ENCODE measurements around the gene ATP6V1F.

The ATP6V1F gene

DNA sequence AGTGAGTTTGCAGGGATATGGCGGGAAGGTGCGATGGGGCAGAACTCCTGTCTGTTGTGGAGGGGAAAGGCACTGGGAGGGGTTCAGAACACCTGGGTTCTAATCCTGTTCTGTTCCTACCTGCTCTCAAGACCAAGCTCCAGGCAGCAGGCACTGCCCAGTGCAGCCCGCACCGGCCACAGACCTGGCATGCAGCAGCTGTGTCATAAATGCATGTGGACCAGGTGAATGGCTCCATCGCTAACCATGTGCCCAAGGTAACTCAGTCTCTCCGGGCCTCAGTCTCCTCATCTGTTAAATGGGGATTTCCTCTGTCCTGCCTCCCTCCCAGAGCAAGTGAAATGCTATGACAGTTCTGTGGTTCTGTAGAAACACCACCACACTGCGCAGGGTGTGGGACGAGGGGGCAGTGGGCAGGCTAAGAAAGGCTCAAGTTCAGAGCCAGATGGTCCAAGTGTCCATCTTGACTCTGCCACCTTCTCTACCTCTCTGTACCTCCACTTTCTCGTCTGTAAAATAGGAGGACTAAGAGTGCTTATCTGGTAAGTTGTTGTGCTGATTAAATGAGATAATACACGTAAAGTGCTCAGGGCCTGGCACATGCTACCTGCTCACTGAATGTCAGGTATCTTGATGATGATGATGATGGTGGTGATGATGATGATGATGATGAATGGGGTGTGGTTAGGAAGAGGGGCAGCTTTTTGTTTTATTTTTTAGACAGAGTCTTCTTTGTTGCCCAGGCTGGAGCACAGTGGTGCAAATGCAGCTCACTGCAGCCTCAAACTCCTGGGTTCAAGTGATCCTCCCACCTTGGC is 22.9 kb downstream of the ATP6V1F start:
- Histone ChIP-seq H3K27me3 (ENCODE audit: insufficient read depth, low read length) (no peaks in the 10 kb centered on the region; the same call in 1 of the 2 replicates), H4K20me1 (ENCODE audit: insufficient read depth, low read length) (no peaks in the 10 kb centered on the region), H3K4me1 (ENCODE audit: insufficient read depth, low read length, severe bottlenecking) (peaks cover 9% of the 10 kb centered on the region), H3K36me3 (ENCODE audit: insufficient read depth, low read length) (no peaks in the 10 kb centered on the region), H2AFZ (ENCODE audit: low read length) (no peak overlapping the region), H3K9me2 (ENCODE audit: low read depth, low read length) (no peaks in the 10 kb centered on the region), H3K9ac (ENCODE audit: low read length) (no peak overlapping the region), H3K9me3 (ENCODE audit: low read length) (no peaks in the 10 kb centered on the region), H3K79me2 (ENCODE audit: insufficient read depth, low read length) (no peaks in the 10 kb centered on the region), H3K27ac (ENCODE audit: low read depth, low read length, poor library complexity, severe bottlenecking) (no peak overlapping the region), H3F3A (ENCODE audit: insufficient read depth, low read length) (no peaks in the 10 kb centered on the region), H3K4me3 (ENCODE audit: low read depth, low read length, poor library complexity, severe bottlenecking) (no peak overlapping the region), H3K4me2 (ENCODE audit: low read length) (no peak overlapping the region)
- TF ChIP-seq EZH2 (IDR thresholded peaks at IDR 0.05; ENCODE audit: borderline replicate concordance, low read length): no peak
- TF ChIP-seq, protein P1, sequence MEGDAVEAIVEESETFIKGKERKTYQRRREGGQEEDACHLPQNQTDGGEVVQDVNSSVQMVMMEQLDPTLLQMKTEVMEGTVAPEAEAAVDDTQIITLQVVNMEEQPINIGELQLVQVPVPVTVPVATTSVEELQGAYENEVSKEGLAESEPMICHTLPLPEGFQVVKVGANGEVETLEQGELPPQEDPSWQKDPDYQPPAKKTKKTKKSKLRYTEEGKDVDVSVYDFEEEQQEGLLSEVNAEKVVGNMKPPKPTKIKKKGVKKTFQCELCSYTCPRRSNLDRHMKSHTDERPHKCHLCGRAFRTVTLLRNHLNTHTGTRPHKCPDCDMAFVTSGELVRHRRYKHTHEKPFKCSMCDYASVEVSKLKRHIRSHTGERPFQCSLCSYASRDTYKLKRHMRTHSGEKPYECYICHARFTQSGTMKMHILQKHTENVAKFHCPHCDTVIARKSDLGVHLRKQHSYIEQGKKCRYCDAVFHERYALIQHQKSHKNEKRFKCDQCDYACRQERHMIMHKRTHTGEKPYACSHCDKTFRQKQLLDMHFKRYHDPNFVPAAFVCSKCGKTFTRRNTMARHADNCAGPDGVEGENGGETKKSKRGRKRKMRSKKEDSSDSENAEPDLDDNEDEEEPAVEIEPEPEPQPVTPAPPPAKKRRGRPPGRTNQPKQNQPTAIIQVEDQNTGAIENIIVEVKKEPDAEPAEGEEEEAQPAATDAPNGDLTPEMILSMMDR (IDR thresholded peaks at IDR 0.05; ENCODE audit: low read length): no peak

DNA sequence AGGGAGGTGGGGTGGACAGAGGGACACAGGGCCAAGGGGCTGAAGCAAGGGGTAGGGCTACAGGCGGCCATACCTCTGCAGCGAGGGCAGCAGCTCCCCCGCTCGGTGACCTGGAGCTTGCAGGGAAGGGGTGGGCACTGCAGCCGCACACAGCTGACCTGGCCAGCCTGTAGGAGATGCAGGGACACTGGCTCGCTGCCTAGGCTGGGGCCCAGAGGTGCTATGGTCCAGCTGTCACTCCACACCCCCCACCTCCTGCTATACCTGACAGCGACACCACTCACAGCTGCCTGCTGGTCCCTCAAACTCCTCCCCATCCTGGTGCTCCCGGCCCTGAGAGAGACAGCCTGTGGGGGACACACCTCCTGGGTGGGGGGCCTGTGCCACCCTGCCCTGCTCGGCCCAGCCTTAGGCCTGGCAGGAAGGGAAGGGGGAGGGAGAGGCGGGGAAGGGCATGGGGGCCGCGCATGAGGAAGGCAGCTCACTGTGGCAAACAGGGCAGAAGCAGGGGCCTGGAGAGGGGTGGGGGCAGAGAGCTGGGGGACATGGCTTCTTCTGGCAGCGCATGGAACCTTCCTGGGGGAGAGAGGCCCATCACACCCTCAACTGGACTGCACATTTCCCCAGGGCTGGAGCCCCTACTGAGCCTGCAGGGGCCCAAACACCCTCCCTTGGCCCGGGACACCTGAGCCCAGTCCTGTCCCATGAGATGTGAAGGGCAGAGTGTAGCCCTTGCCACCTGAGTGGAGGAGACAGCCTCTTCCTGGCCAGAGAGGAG is 23.9 kb downstream of the ATP6V1F start:
- Histone ChIP-seq H3K9me2 (ENCODE audit: low read depth, low read length) (no peaks in the 10 kb centered on the region), H3K4me3 (ENCODE audit: low read depth, low read length, poor library complexity, severe bottlenecking) (no peak overlapping the region), H3F3A (ENCODE audit: insufficient read depth, low read length) (no peaks in the 10 kb centered on the region), H3K4me2 (ENCODE audit: low read length) (no peak overlapping the region), H3K27me3 (ENCODE audit: insufficient read depth, low read length) (peaks cover under 1% of the 10 kb centered on the region; the same call in 1 of the 2 replicates), H2AFZ (ENCODE audit: low read length) (no peak overlapping the region), H4K20me1 (ENCODE audit: insufficient read depth, low read length) (no peaks in the 10 kb centered on the region), H3K79me2 (ENCODE audit: insufficient read depth, low read length) (no peaks in the 10 kb centered on the region), H3K9me3 (ENCODE audit: low read length) (no peaks in the 10 kb centered on the region), H3K9ac (ENCODE audit: low read length) (no peak overlapping the region), H3K27ac (ENCODE audit: low read depth, low read length, poor library complexity, severe bottlenecking) (no peak overlapping the region), H3K4me1 (ENCODE audit: insufficient read depth, low read length, severe bottlenecking) (peaks cover 18% of the 10 kb centered on the region), H3K36me3 (ENCODE audit: insufficient read depth, low read length) (no peaks in the 10 kb centered on the region)
- TF ChIP-seq EZH2 (IDR thresholded peaks at IDR 0.05; ENCODE audit: borderline replicate concordance, low read length): no peak
- TF ChIP-seq, protein P1 (IDR thresholded peaks at IDR 0.05; ENCODE audit: low read length): no peak

DNA sequence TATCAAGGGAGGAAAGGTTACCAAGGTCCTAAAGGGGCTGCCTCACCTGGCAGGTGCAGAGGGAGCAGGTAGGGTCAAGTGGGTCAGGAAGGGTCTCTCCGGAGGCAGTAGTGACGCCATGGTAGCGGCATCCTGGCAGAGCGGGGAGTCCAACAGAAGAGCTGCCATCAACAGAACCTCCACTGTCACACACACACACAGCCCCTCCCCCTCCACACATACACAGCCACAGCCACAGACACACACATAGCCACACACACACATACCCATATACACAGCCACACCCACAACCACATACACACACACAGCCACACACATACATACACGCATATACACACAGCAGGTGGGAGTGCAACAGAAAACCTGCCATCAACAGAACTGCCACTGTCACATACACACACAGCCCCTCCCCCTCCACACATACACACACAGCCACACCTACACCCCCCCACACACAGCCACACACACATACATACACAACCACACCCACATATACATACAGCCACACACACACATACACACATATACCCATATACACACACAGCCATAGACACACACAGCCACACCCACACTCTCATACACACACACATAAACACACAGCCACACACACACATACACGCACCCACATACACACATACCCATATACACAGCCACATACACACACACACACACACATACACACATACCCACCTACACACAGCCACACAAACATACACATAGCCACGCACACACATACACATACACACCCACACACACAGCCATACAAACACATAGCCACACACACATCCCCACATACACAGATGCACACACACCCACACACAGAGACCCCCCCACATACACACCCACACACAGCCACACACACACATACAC is 24.7 kb downstream of the ATP6V1F start:
- Histone ChIP-seq H3K27ac (ENCODE audit: low read depth, low read length, poor library complexity, severe bottlenecking) (no peak overlapping the region), H3K9me3 (ENCODE audit: low read length) (no peaks in the 10 kb centered on the region), H3F3A (ENCODE audit: insufficient read depth, low read length) (no peaks in the 10 kb centered on the region), H4K20me1 (ENCODE audit: insufficient read depth, low read length) (no peaks in the 10 kb centered on the region), H3K9ac (ENCODE audit: low read length) (no peak overlapping the region), H3K27me3 (ENCODE audit: insufficient read depth, low read length) (peaks cover 4% of the 10 kb centered on the region; the same call in 1 of the 2 replicates), H3K36me3 (ENCODE audit: insufficient read depth, low read length) (no peaks in the 10 kb centered on the region), H3K4me2 (ENCODE audit: low read length) (no peak overlapping the region), H2AFZ (ENCODE audit: low read length) (no peak overlapping the region), H3K9me2 (ENCODE audit: low read depth, low read length) (no peaks in the 10 kb centered on the region), H3K4me3 (ENCODE audit: low read depth, low read length, poor library complexity, severe bottlenecking) (no peak overlapping the region), H3K4me1 (ENCODE audit: insufficient read depth, low read length, severe bottlenecking) (peaks cover 20% of the 10 kb centered on the region), H3K79me2 (ENCODE audit: insufficient read depth, low read length) (no peaks in the 10 kb centered on the region)
- TF ChIP-seq, protein P1 (IDR thresholded peaks at IDR 0.05; ENCODE audit: low read length): no peak

Data from OCI-LY1 (cell line).